GM21526 (cell line): Measurements from ENCODE around the gene APOBEC3A.
A peak's percentile ranks its signal among the peaks of the same experiment; 100 is the strongest.
"Not testable (repeated sequence)": the region's sequence is repeated elsewhere in the genome, so short reads cannot be mapped to it uniquely, and the experiment has no call there.

ENCODE experiments used
- ATAC-seq: cut with Tn5 transposase; IDR thresholded peaks from one replicate; pipeline ENCODE4 v1.9.1; 2021; ENCODE audit warnings: moderate library complexity; ENCODE audit not compliant: unreplicated experiment, low FRiP score

The APOBEC3A gene

GRCh38 chr22:38942702-38943101 is 14.7 kb upstream of the APOBEC3A start:
- no peak for ATAC-seq

GRCh38 chr22:38943201-38943600 is 14.2 kb upstream of the APOBEC3A start:
- ATAC-seq: no peak

GRCh38 chr22:38943882-38944281 is 13.5 kb upstream of the APOBEC3A start:
- no peak for ATAC-seq

- no peak for ATAC-seq
Measured at GRCh38 chr22:38944653-38945052, 12.8 kb upstream of the APOBEC3A start.

- not testable (repeated sequence) for ATAC-seq
Measured at GRCh38 chr22:38945706-38946338, 11.6 kb upstream of the APOBEC3A start.

- no peak for ATAC-seq
Measured at GRCh38 chr22:38946771-38947170, 10.6 kb upstream of the APOBEC3A start.

- ATAC-seq: no peak
Measured at GRCh38 chr22:38947321-38948140, 9.9 kb upstream of the APOBEC3A start.

- no peak for ATAC-seq
Measured at GRCh38 chr22:38948181-38948940, 9.0 kb upstream of the APOBEC3A start.

- no peak for ATAC-seq
Measured at GRCh38 chr22:38949889-38950405, 7.5 kb upstream of the APOBEC3A start.

GRCh38 chr22:38950527-38951295 is 6.7 kb upstream of the APOBEC3A start:
- no peak for ATAC-seq

GRCh38 chr22:38951734-38952133 is 5.7 kb upstream of the APOBEC3A start:
- ATAC-seq: no peak

- no peak for ATAC-seq
Measured at GRCh38 chr22:38952281-38952993, 5.0 kb upstream of the APOBEC3A start.

- no peak for ATAC-seq
Measured at GRCh38 chr22:38953091-38953490, 4.3 kb upstream of the APOBEC3A start.

GRCh38 chr22:38953577-38954413 is 3.6 kb upstream of the APOBEC3A start:
- ATAC-seq: peak; percentile 61

GRCh38 chr22:38954414-38955043 is 2.9 kb upstream of the APOBEC3A start:
- no peak for ATAC-seq

- no peak for ATAC-seq
Measured at GRCh38 chr22:38955250-38955905, 2.0 kb upstream of the APOBEC3A start.

- no peak for ATAC-seq
Measured at GRCh38 chr22:38955926-38956325, 1.5 kb upstream of the APOBEC3A start.

GRCh38 chr22:38956551-38956950 is 858 bp upstream of the APOBEC3A start:
- no peak for ATAC-seq
